Stomach (tissue), 19 donors: Measurements from ENCODE around the gene NKTR. TPM values are rescaled to one million over a fixed set of nuclear protein-coding genes. Genes with fewer than 3 reads are reported as not detected.
"Not testable (repeated sequence)": the region's sequence is repeated elsewhere in the genome, so short reads cannot be mapped to it uniquely, and the experiment has no call there.

Experiments used
- DNase-seq, 2 donors: peaks; one replicate each; pipeline versions ENCODE4 v3.0.0 to v3.0.0-alpha.2; 2013 to 2019
- H3K27ac ChIP-seq, 5 donors: fragments of 200-600 bp in 4 of 5; sonication (generic) in 4 of 5; one replicate each; pipeline ENCODE4 v1.5.1; 2013 to 2019; ENCODE audit warnings: mild to moderate bottlenecking in 1 of 5, moderate library complexity in 1 of 5
- H3K27me3 ChIP-seq, 3 donors: fragments of 200-600 bp; sonication (generic); one replicate each; pipeline ENCODE4 v1.5.1; 2017 to 2019; ENCODE audit warnings: mixed run types in 1 of 3
- H3K36me3 ChIP-seq, 4 donors: fragments of 200-600 bp; sonication (generic); 1 replicate in 3 of 4; 2 replicates in 1 of 4; pipeline ENCODE4 v1.5.1; 2016 to 2019
- H3K4me1 ChIP-seq, 4 donors: fragments of 200-600 bp; sonication (generic); one replicate each; pipeline ENCODE4 v1.5.1; 2016 to 2019
- H3K4me3 ChIP-seq, 4 donors: fragments of 200-600 bp; sonication (generic) in 3 of 4; one replicate each; pipeline ENCODE4 v1.5.1; 2016 to 2019; ENCODE audit warnings: mild to moderate bottlenecking in 1 of 4
- H3K9me3 ChIP-seq, 4 donors: fragments of 200-600 bp; sonication (generic); one replicate each; pipeline ENCODE4 v1.5.1; 2016 to 2019
- EP300 ChIP-seq: sonication (generic); formaldehyde crosslinking; IDR thresholded peaks from one replicate; pipeline ENCODE4 v1.6.1; 2017; ENCODE audit warnings: antibody characterized with exemption
- POLR2A ChIP-seq, 4 donors: fragments of 450-650 bp; IDR thresholded peaks; one replicate each; pipeline ENCODE4 v1.6.1; 2016; ENCODE audit warnings: antibody characterized with exemption in 4 of 4, control low read depth in 2 of 4, mild to moderate bottlenecking in 1 of 4, moderate library complexity in 1 of 4
- POLR2AphosphoS5 ChIP-seq, 3 donors: sonication (generic); formaldehyde crosslinking; IDR thresholded peaks; one replicate each; pipeline ENCODE4 v1.6.1; 2016; ENCODE audit warnings: antibody characterized with exemption in 3 of 3
- WGBS, 5 donors: extraction: QIAGEN DNeasy Blood & Tissue Kit in 3 of 5; methylation state at CpG; one replicate each; pipeline versions ENCODE4 v1.1.5 to v1.1.7; 2013 to 2018; 5-methylcytosine and 5-hydroxymethylcytosine counted together
- intact Hi-C: fragments of 100-400 bp; cut with DNase I; formaldehyde crosslinking; loops from one replicate; pipeline ENCODE4 v1.15.1; 2023; ENCODE audit warnings: low total_unique reads
- long read RNA-seq, 10 donors: transcript quantifications; one replicate each; lab custom pipeline, GENCODE V29; 2026
- polyA plus RNA-seq, 3 donors: library from polyadenylated mRNA; stranded (reverse); fragments of 200-250 nt; gene quantifications; one replicate each; pipeline ENCODE4 v1.2.3, GENCODE V29; 2013
- total RNA-seq, 5 donors: library from RNA; depleted of rRNA; stranded (reverse); fragments of >200 nt; gene quantifications; one replicate each; pipeline versions ENCODE4 v1.1.0 to v1.2.3, GENCODE V29; 2014 to 2016
- TF ChIP-seq, protein P1 (sequence below), 7 experiments: fragments of 450-650 bp in 4 of 7; fragments of 200-600 bp in 3 of 7; sonication (generic) in 3 of 7; IDR thresholded peaks; one replicate each; pipeline ENCODE4 v1.5.1; 2016 to 2019; ENCODE audit warnings: antibody characterized with exemption in 7 of 7, control low read depth in 2 of 7, mild to moderate bottlenecking in 1 of 7
- donor health status: healthy with polysubstance abuse.
- donor health status: Bipolar disorder and iron deficiency.
- donor health status: healthy.

NKTR gene
- total RNA-seq (100 to 1,000 TPM in 4 of 5 donors, 10 to 100 TPM in 1; 76.5 to 488 (median 141) TPM), polyA plus RNA-seq (10 to 100 TPM in 1 of 3 donors, 1 to 10 TPM in 2; 3.8 to 20.0 (median 6.4) TPM)
- long read RNA-seq, donor 1 = 0 reads
- long read RNA-seq, donor 2, transcript NKTR-206 (4 exons, 894 nt) = major isoform, 5 of 35 reads
- long read RNA-seq, donor 2, partial matches to known transcripts = 23 of 35 reads
- long read RNA-seq, donor 2, other reads (novel, unspliced or antisense) = 0 of 35 reads
- long read RNA-seq, donor 3, full-length matches to known transcripts = 9 of 9 reads
- long read RNA-seq, donor 3, partial matches to known transcripts = 0 of 9 reads
- long read RNA-seq, donor 3, other reads (novel, unspliced or antisense) = 0 of 9 reads
- long read RNA-seq, donor 4, partial matches to known transcripts = 0 of 1 reads
- long read RNA-seq, donor 4, other reads (novel, unspliced or antisense) = 0 of 1 reads
- long read RNA-seq, donor 5, full-length matches to known transcripts = 7 of 7 reads
- long read RNA-seq, donor 5, partial matches to known transcripts = 0 of 7 reads
- long read RNA-seq, donor 5, other reads (novel, unspliced or antisense) = 0 of 7 reads
- long read RNA-seq, donor 6 = 0 reads
- long read RNA-seq, donor 7, partial matches to known transcripts = 0 of 2 reads
- long read RNA-seq, donor 7, other reads (novel, unspliced or antisense) = 0 of 2 reads
- long read RNA-seq, donor 8, full-length matches to known transcripts = 14 of 50 reads
- long read RNA-seq, donor 8, partial matches to known transcripts = 36 of 50 reads
- long read RNA-seq, donor 8, other reads (novel, unspliced or antisense) = 0 of 50 reads
- long read RNA-seq, donor 9, full-length matches to known transcripts = 8 of 16 reads
- long read RNA-seq, donor 9, partial matches to known transcripts = 8 of 16 reads
- long read RNA-seq, donor 9, other reads (novel, unspliced or antisense) = 0 of 16 reads
- long read RNA-seq, donor 10, partial matches to known transcripts = 0 of 2 reads
- long read RNA-seq, donor 10, other reads (novel, unspliced or antisense) = 0 of 2 reads

DNA sequence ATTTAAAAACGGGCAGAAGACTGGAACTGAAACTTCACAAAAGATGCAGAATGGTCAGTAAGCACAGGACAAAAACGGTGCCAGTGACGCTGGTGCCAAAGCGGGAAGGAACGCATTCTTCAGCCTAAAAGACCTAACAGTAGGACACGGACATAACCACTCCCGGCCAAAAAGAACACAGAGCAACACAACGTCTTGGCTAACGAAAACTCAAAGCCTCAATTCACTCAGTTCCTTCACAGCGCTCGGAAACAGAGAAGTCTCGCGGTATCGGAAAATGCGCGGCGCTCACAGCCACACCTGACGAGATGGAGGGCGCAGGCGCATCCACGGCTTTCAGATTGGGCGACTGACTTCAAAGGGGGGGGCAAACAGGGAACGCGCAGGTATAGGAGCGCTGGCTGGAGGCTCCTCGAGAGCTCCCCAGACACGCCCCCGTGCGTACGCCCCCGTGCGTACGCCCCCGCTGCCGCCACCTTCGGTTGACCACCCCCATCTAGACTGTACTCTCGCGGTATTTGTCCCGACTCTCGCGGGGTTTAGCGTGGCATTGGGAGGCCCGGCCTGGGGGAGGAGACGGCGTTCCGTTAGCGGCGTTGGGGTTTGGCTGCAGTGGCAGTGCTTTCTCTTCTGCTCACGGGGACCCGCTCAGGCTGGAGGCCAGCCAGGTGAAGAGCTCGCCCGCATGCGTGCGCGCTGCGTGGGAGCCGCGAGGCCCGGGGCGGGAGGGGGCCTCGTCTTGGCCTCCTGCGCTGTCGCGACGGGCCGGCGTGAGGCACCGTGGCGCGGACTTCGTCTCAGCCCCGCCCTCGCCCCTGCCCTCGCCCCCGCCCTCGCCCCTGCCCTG lies at the start of gene NKTR:
TSS of gene NKTR (plus strand) at position 576 of the 847 bp plus-strand sequence. CDS start 321 bp downstream, outside the sequence.
- Histone ChIP-seq H3K27ac (peak within 1 kb of the TSS; percentile 94 to 99 (median 95)), H3K4me1 (peaks cover 22 to 45% (median 31%) of the 10 kb centered on the region in 4 donors), H3K9me3 (no peaks in the 10 kb centered on the region), H3K4me3 (peak within 1 kb of the TSS; percentile 76 to 98 (median 80)), H3K27me3 (no peaks in the 10 kb centered on the region), H3K36me3 (peaks cover 0 to 23% (median 13%) of the 10 kb centered on the region in 4 donors)
- peak; percentile 99 for DNase-seq
- intact Hi-C loops = no loop called here
- TF ChIP-seq EP300 = no peak
- TF ChIP-seq POLR2A (IDR thresholded peaks at IDR 0.05) = peak in 2 of 4 donors; percentile 37 to 67
- TF ChIP-seq, protein P1, sequence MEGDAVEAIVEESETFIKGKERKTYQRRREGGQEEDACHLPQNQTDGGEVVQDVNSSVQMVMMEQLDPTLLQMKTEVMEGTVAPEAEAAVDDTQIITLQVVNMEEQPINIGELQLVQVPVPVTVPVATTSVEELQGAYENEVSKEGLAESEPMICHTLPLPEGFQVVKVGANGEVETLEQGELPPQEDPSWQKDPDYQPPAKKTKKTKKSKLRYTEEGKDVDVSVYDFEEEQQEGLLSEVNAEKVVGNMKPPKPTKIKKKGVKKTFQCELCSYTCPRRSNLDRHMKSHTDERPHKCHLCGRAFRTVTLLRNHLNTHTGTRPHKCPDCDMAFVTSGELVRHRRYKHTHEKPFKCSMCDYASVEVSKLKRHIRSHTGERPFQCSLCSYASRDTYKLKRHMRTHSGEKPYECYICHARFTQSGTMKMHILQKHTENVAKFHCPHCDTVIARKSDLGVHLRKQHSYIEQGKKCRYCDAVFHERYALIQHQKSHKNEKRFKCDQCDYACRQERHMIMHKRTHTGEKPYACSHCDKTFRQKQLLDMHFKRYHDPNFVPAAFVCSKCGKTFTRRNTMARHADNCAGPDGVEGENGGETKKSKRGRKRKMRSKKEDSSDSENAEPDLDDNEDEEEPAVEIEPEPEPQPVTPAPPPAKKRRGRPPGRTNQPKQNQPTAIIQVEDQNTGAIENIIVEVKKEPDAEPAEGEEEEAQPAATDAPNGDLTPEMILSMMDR (IDR thresholded peaks at IDR 0.05) = peak in 2 of 7 experiments; percentile 21 to 29
- TF ChIP-seq POLR2AphosphoS5 (IDR thresholded peaks at IDR 0.05) = peak; percentile 73 to 92 (median 91)
- 0% methylated on average over 25 to 76 of the region's 76 CpGs for WGBS, 5 donors

- Histone ChIP-seq H3K9me3 (no peaks in the 10 kb centered on the region), H3K27ac (no peak overlapping the region), H3K36me3 (peaks cover 51 to 98% (median 92%) of the 10 kb centered on the region in 4 donors), H3K4me1 (peaks cover 0 to 2% (median 0%) of the 10 kb centered on the region in 4 donors), H3K27me3 (no peaks in the 10 kb centered on the region), H3K4me3 (no peak overlapping the region)
- 14 to 22% (median 19%) methylated on average over 1 of the region's 1 CpG for WGBS, 5 donors
- no peak for TF ChIP-seq POLR2A (IDR thresholded peaks at IDR 0.05)
- TF ChIP-seq POLR2AphosphoS5 (IDR thresholded peaks at IDR 0.05) = no peak
- TF ChIP-seq, protein P1 (IDR thresholded peaks at IDR 0.05) = no peak
- TF ChIP-seq EP300 = no peak
- intact Hi-C loops = no loop called here
- DNase-seq = no peak
These were observed 47.7 kb upstream of the NKTR start for GRCh38 chr3:42552830-42553229.

- DNase-seq = no peak
- Histone ChIP-seq H3K27me3 (no peaks in the 10 kb centered on the region), H3K4me1 (no peaks in the 10 kb centered on the region), H3K36me3 (peaks cover 67 to 100% (median 96%) of the 10 kb centered on the region in 4 donors), H3K9me3 (no peaks in the 10 kb centered on the region), H3K4me3 (no peak overlapping the region), H3K27ac (peak overlapping the region in 1 of 5 donors; percentile 35)
- TF ChIP-seq POLR2A (IDR thresholded peaks at IDR 0.05) = no peak
- TF ChIP-seq POLR2AphosphoS5 (IDR thresholded peaks at IDR 0.05) = no peak
- intact Hi-C loops = no loop called here
- 56 to 72% (median 69%) methylated on average over 3 of the region's 3 CpGs for WGBS, 5 donors
These were observed 44.3 kb upstream of the NKTR start for GRCh38 chr3:42556089-42556632.

GRCh38 chr3:42556817-42557216 lies 43.7 kb upstream of the NKTR start:
- WGBS, 5 donors = 92 to 96% (median 94%) methylated on average over 6 of the region's 6 CpGs
- intact Hi-C loops = not testable (repeated sequence)

More at GRCh38 chr3:42556817-42557216, 43.7 kb upstream of the NKTR start:
- not testable (repeated sequence) for DNase-seq, H3K27me3 ChIP-seq, H3K4me3 ChIP-seq, H3K27ac ChIP-seq, H3K4me1 ChIP-seq, H3K9me3 ChIP-seq
- peaks cover 66 to 100% (median 97%) of the 10 kb centered on the region in 4 donors for H3K36me3 ChIP-seq
